Measurements from ENCODE around the gene ARHGAP15. TPM values are rescaled to one million over a fixed set of nuclear protein-coding genes. Genes with fewer than 3 reads are reported as not detected.

The ARHGAP15 gene
- polyA plus RNA-seq, 1 experiment: not detected

GRCh38 chr2:143142598-143142997, 13.4 kb downstream of the ARHGAP15 start:
- POLR2A ChIA-PET: no interaction called here
- TF ChIP-seq, protein P1, sequence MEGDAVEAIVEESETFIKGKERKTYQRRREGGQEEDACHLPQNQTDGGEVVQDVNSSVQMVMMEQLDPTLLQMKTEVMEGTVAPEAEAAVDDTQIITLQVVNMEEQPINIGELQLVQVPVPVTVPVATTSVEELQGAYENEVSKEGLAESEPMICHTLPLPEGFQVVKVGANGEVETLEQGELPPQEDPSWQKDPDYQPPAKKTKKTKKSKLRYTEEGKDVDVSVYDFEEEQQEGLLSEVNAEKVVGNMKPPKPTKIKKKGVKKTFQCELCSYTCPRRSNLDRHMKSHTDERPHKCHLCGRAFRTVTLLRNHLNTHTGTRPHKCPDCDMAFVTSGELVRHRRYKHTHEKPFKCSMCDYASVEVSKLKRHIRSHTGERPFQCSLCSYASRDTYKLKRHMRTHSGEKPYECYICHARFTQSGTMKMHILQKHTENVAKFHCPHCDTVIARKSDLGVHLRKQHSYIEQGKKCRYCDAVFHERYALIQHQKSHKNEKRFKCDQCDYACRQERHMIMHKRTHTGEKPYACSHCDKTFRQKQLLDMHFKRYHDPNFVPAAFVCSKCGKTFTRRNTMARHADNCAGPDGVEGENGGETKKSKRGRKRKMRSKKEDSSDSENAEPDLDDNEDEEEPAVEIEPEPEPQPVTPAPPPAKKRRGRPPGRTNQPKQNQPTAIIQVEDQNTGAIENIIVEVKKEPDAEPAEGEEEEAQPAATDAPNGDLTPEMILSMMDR (IDR thresholded peaks at IDR 0.05; ENCODE audit: insufficient read depth, low read depth, low read length): no peak
- CTCF ChIA-PET: no interaction called here

DNA sequence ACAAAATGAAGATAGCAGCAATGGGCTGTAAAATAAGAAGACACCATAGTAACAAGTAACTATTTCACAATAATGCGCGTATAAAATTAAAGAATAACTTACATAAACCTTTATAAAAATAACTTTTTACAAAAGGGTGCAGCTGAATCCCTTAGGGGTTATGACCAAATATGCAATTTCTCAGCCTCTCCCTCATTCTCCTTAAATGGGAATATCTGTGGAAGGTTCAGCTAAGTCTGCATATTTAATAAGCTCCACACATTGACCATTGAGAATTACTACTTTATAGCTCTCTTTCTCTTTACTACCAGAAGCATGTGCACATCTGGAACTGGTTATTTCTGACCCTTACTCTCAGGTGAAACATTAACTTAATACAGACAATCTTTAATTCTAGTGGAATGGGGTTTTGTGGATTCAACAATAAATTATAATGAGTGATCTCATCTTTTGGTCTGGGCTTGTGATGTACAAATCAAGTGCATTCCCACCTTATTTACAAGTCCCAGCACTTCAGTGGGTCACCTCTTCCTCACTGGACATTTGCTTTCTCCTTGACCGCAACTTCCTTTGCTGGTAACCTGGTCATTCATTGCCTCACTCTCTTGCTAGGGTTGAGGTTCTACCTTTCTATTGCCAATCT, 15.7 kb downstream of the ARHGAP15 start:
- ChIA-PET CTCF (no interaction called here), POLR2A (no interaction called here)
- H3K36me3 ChIP-seq (ENCODE audit: control insufficient read depth, insufficient read depth, low read length): no peaks in the 10 kb centered on the region
- H3K4me3 ChIP-seq (ENCODE audit: low read depth, low read length): no peak overlapping the region
- H3K27me3 ChIP-seq (ENCODE audit: control insufficient read depth, insufficient read depth, low read length): no peaks in the 10 kb centered on the region; the same call in 1 of the 2 replicates
- TF ChIP-seq, protein P1 (IDR thresholded peaks at IDR 0.05; ENCODE audit: insufficient read depth, low read depth, low read length): no peak
- no peak for DNase-seq (ENCODE audit: low read depth)

More at GRCh38 chr2:143142598-143142997, 13.4 kb downstream of the ARHGAP15 start:
- H3K27me3 ChIP-seq (ENCODE audit: control insufficient read depth, insufficient read depth, low read length): no peaks in the 10 kb centered on the region; the same call in 1 of the 2 replicates
- DNase-seq (ENCODE audit: low read depth): no peak
- H3K36me3 ChIP-seq (ENCODE audit: control insufficient read depth, insufficient read depth, low read length): no peaks in the 10 kb centered on the region
- H3K4me3 ChIP-seq (ENCODE audit: low read depth, low read length): no peak overlapping the region

DNA sequence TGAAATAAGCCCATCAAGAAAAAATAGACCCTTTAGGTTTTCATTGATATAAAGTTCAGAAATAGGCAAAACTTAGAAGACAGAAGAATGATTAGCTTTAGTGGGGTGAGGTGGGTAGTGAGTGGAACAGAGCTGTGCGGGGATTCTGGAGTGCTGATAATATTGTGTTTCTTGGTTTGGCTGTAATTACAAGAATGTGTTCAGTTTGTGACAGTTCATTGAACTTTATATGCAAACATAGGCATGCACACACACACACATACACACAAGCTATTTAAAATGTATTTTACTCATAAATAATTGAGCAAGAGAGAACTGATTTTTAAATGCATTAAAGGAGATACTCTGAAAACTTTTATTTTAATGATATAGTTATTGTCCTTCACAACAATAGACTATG, 17.1 kb downstream of the ARHGAP15 start:
- no peak overlapping the region for H3K4me3 ChIP-seq (ENCODE audit: low read depth, low read length)
- no peaks in the 10 kb centered on the region for H3K36me3 ChIP-seq (ENCODE audit: control insufficient read depth, insufficient read depth, low read length)
- TF ChIP-seq, protein P1 (IDR thresholded peaks at IDR 0.05; ENCODE audit: insufficient read depth, low read depth, low read length): no peak
- H3K27me3 ChIP-seq (ENCODE audit: control insufficient read depth, insufficient read depth, low read length): no peaks in the 10 kb centered on the region; the same call in 1 of the 2 replicates
- no peak for DNase-seq (ENCODE audit: low read depth)
- ChIA-PET CTCF (no interaction called here), POLR2A (no interaction called here)

DNA sequence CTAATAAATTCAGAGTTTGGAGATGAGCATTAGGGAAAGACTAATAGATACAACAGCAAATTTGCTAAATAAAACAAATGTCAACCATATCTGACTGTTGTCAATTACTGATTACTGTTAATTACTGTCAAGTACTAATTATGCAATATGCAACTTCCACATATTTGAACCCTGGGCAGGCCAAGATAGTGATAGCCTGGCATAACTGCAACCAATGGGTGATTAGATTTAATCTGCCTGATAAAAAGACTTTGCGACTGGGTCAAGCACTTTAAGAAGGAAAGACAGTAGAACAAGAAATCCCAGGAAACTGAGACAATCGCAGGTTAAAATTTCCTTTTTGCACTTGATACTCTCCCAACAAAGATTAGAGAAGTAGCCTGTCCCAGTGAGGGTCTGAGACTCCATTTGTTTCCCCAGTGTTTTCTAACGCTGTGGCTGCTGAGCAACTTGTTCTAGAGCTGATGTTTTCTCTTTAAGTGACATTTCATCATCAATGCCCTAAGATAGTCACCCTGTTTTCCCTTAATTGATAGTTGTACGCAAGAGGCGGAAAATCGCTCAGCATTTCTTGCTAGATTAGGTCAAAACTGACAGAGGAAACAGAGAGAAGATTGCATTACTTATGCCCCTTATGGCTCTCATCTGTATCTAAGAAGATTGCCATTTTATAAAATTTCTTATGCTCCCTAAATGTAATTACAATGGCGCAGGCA, 17.8 kb downstream of the ARHGAP15 start:
- TF ChIP-seq, protein P1 (IDR thresholded peaks at IDR 0.05; ENCODE audit: insufficient read depth, low read depth, low read length): no peak
- Histone ChIP-seq H3K4me3 (ENCODE audit: low read depth, low read length) (no peak overlapping the region), H3K27me3 (ENCODE audit: control insufficient read depth, insufficient read depth, low read length) (no peaks in the 10 kb centered on the region; the same call in 1 of the 2 replicates), H3K36me3 (ENCODE audit: control insufficient read depth, insufficient read depth, low read length) (no peaks in the 10 kb centered on the region)
- POLR2A ChIA-PET: no interaction called here
- DNase-seq (ENCODE audit: low read depth): no peak
- CTCF ChIA-PET: no interaction called here

DNA sequence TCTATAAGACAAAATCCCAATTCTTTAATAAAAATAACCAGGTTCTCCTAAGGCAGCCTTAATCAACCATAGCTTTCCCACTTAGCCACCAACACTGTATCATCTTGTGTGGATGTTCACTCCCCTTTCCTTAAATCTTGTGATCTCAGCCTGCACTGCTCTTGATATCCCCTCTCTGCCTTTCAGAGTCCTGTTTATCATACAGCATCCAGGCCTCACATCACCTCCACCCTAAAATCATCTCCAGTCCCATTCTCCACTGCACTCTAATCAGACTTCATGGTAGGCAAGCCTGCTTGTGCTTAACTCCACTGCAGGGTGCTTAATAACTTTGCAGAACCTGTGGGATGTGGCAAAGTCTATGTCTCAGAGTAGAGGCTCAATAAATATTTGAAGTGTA, 18.8 kb downstream of the ARHGAP15 start:
- POLR2A ChIA-PET: no interaction called here
- Histone ChIP-seq H3K36me3 (ENCODE audit: control insufficient read depth, insufficient read depth, low read length) (no peaks in the 10 kb centered on the region), H3K4me3 (ENCODE audit: low read depth, low read length) (no peak overlapping the region), H3K27me3 (ENCODE audit: control insufficient read depth, insufficient read depth, low read length) (no peaks in the 10 kb centered on the region; the same call in 1 of the 2 replicates)
- TF ChIP-seq, protein P1 (IDR thresholded peaks at IDR 0.05; ENCODE audit: insufficient read depth, low read depth, low read length): no peak
- DNase-seq (ENCODE audit: low read depth): no peak
- CTCF ChIA-PET: interaction anchor here (1.2 kb wide), 1 partner anchor 20 kb away, joined by 4 read pairs; no protein-coding TSS in a partner anchor
